Activated CD4-positive, alpha-beta T cell treated with anti-CD3 and anti-CD28 coated beads for 24 hours (primary cell): ENCODE measurements around the gene KIAA1671.

Source experiments
- DNase-seq, 2 donors: peaks; one replicate each; pipeline ENCODE4 v3.0.0-alpha.2; 2020; ENCODE audit warnings: low read depth in 2 of 2

The KIAA1671 gene

GRCh38 chr22:25045159-25045558, 92.6 kb downstream of the KIAA1671 start:
- DNase-seq: no peak

- no peak for DNase-seq
These were observed 95.6 kb downstream of the KIAA1671 start for GRCh38 chr22:25048071-25048470.

- DNase-seq: peak; percentile 66 to 69
These were observed 96.4 kb downstream of the KIAA1671 start for GRCh38 chr22:25048659-25049647.

- DNase-seq: no peak
These were observed 97.3 kb downstream of the KIAA1671 start for GRCh38 chr22:25049770-25050169.

GRCh38 chr22:25050566-25050965, 98.0 kb downstream of the KIAA1671 start:
- no peak for DNase-seq

- DNase-seq: no peak
These were observed 98.6 kb downstream of the KIAA1671 start for GRCh38 chr22:25051073-25051472.

GRCh38 chr22:25051983-25052710, 99.6 kb downstream of the KIAA1671 start:
- DNase-seq: no peak

GRCh38 chr22:25053153-25053805, 100.8 kb downstream of the KIAA1671 start:
- DNase-seq: no peak

- no peak for DNase-seq
These were observed 102.5 kb downstream of the KIAA1671 start for GRCh38 chr22:25054943-25055511.

GRCh38 chr22:25057013-25057881, 104.7 kb downstream of the KIAA1671 start:
- peak; percentile 79 to 84 for DNase-seq

GRCh38 chr22:25059438-25059837, 106.9 kb downstream of the KIAA1671 start:
- DNase-seq: no peak

- no peak for DNase-seq
These were observed 108.1 kb downstream of the KIAA1671 start for GRCh38 chr22:25060522-25061071.

GRCh38 chr22:25061134-25061533, 108.6 kb downstream of the KIAA1671 start:
- DNase-seq: no peak

- DNase-seq: no peak
These were observed 109.3 kb downstream of the KIAA1671 start for GRCh38 chr22:25061605-25062376.

- DNase-seq: no peak
These were observed 110.0 kb downstream of the KIAA1671 start for GRCh38 chr22:25062386-25063085.

GRCh38 chr22:25064894-25065560, 112.5 kb downstream of the KIAA1671 start:
- DNase-seq: no peak

GRCh38 chr22:25066861-25067435, 114.4 kb downstream of the KIAA1671 start:
- no peak for DNase-seq

GRCh38 chr22:25067851-25068421, 115.4 kb downstream of the KIAA1671 start:
- DNase-seq: peak in 1 of 2 donors; percentile 51
